ENCODE measurements around the gene CRTC2.

The CRTC2 gene

DNA sequence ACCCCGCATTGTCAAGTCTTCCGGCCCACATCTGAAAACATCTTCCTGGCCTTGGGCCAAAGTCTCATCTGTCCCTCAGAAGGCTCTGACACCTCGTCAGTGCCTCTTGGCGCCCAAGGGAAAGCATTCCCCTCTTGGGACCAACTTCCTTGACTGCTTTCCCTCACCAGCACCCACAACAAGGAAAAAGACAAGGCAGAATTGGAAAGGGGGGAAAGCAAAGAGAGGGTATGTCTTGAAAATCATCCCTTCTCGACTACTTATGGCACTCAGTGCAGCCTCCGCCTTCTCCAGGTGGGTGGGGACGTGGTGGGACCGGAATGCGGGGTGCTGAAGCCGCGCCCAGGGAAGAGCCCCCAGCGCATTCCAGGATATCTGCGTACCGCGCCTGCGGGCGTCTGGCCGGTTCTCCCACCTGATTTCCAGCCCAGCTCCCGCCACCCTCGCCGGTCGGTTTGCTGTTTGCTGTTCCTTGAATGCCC is 5.5 kb upstream of the CRTC2 start:
- peak overlapping the region; percentile 81 to 83 for H3K4me3 ChIP-seq (replicated peaks in 1 of 2; ENCODE audit: low read depth in 2 of 2, low read length in 2 of 2)
- TF ChIP-seq CTCF (IDR thresholded peaks at IDR 0.05; ENCODE audit: low read depth, low read length), result no peak
- peak in 1 of 2 donors; percentile 37 for DNase-seq (ENCODE audit: low read depth in 2 of 2)

DNA sequence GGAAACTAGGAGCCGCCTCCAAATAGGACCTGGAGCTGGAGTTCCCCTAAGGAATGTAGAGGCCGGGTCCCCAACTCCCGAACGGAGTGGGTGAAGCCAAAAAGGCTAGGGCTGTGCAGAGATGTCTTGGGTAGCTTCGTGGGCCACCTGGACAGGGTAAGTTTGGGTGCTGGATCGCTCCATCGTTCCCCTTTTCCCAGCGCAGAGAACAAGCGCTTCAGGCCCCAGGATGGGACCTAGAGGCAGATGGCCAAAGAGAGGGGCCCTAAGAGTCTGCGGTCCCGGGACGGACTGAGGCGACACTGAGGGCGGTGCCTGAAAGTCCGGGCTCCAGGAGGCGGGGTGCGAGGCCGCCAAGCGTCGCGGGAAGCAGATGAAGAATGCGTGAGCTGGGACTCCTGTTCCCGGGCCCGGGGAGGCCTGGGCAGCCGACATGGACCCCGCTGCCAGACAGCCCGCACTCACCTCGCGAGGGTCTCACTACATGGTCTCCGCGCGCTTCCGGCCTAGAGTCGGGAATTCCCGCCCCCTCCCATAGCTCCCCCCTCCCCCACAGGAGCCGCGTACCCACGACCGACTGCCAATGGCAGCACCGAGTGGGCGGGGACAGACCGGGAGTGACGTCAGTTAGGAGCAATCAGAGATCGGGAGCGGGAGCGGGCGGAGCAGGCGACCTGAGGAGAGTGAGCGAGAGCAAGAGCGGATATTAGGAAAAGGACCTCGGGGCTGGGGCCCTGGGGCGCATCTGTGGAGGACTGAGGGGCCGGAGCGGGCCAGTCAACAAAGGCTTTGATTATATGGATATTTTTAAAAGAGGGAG is 4.8 kb upstream of the CRTC2 start, which contains the start of gene SLC39A1:
Gene SLC39A1 (minus strand): TSS at position 508 of the 820 bp plus-strand sequence. CDS start 822 bp downstream, outside the sequence.
- no peak for TF ChIP-seq CTCF (IDR thresholded peaks at IDR 0.05; ENCODE audit: low read depth, low read length)
- peak within 1 kb of the TSS; percentile 81 to 83 for H3K4me3 ChIP-seq (replicated peaks in 1 of 2; ENCODE audit: low read depth in 2 of 2, low read length in 2 of 2)
- DNase-seq (ENCODE audit: low read depth in 2 of 2), result peak; percentile 97

DNA sequence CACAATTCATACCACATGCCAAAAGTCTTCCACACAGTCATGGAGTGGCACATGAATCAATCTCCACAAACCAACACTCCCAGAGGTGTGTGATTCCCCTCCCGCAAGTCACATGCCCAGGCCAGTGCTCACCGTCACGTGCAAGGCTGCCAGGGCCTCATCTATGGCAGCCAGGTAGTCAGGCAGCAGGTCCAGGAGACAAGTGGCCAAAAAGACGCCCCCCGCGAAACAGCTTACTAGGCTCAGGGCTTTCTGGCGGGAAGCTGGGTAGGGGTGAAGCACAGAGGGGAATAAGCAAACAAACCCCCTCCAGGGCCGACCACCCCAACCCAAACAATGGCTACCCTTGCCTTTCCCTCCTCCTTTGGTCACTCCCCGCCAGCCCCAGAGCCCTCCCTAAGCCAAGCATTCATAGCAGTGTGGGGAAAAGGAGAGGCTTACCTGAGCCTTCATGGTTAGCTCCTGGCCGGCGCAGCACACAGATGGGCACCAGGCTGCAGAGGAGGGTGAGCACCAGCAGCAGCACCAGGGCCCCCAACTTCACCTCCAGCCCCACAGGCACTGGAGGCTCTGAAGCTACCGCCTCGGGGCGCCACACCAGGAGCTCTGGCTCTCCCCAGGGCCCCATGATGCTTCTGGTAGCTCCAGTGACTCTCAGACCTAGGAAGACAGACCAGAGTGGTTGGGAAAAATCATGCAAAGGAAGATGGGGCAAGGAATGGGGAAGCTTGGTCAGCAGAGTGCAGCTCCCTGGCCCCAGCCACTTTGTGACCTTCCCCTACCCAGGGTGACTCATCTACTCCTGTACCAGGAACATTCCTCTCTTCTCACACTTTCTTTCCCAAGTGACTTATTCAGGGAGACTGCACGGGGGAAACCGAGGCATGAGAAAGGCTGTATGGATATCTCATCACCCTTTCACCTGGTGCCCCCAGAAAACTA is 3.9 kb upstream of the CRTC2 start:
- no peak for TF ChIP-seq CTCF (IDR thresholded peaks at IDR 0.05; ENCODE audit: low read depth, low read length)
- DNase-seq (ENCODE audit: low read depth in 2 of 2), result peak; percentile 58 to 75
- peak overlapping the region; percentile 81 to 83 for H3K4me3 ChIP-seq (replicated peaks in 1 of 2; ENCODE audit: low read depth in 2 of 2, low read length in 2 of 2)

DNA sequence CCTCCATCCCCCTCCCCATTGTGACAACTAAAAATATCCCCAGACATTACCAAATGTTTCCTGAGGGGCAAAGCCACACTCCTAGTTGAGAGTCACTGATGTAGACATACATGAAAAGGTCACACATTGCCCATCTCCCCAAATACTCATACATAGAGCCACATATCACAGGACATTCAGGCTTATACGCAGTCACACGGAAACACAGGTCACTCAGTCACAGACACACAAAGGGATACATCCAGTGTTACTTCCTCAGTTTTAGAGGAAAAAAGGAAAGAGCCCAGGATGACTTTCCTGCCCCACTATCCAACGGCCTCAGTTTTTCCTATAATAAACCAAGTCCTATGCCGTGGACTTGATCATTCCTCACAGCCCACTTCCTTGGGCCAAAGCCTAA is 3.0 kb upstream of the CRTC2 start:
- peak overlapping the region in 1 of 2 donors; percentile 83 for H3K4me3 ChIP-seq (replicated peaks in 1 of 2; ENCODE audit: low read depth in 2 of 2, low read length in 2 of 2)
- TF ChIP-seq CTCF (IDR thresholded peaks at IDR 0.05; ENCODE audit: low read depth, low read length), result no peak
- DNase-seq (ENCODE audit: low read depth in 2 of 2), result no peak

GRCh38 chr1:153960206-153960605 is 1.8 kb upstream of the CRTC2 start:
- no peak for TF ChIP-seq CTCF (IDR thresholded peaks at IDR 0.05; ENCODE audit: low read depth, low read length)
- DNase-seq (ENCODE audit: low read depth in 2 of 2), result no peak
- H3K4me3 ChIP-seq (replicated peaks in 1 of 2; ENCODE audit: low read depth in 2 of 2, low read length in 2 of 2), result no peak overlapping the region

DNA sequence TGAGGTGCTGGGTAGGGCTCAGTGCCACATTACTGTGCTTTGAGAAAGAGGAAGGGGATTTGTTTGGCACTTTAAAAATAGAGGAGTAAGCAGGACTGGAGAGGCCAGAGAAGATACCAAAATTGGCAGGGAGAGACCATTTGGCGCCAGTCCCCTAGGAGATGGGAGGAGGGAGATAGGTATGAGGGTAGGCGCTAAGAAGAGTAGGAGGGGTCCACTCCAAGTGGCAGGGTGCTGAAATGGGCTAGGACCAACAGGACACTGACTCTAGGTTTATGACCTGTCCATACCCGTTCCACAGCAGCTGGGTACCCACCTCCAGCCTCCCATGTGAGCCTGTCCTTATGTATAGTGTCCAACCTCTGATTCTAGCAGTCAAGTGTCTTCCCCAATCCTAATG is 1.0 kb upstream of the CRTC2 start:
- DNase-seq (ENCODE audit: low read depth in 2 of 2), result no peak
- H3K4me3 ChIP-seq (replicated peaks in 1 of 2; ENCODE audit: low read depth in 2 of 2, low read length in 2 of 2), result no peak overlapping the region
- no peak for TF ChIP-seq CTCF (IDR thresholded peaks at IDR 0.05; ENCODE audit: low read depth, low read length)
